ENCODE data around the gene ZNF654.

GRCh38 chr3:88112289-88112688 lies 53.2 kb downstream of the ZNF654 start:
- TF ChIP-seq CTCF (conservative IDR thresholded peaks at IDR 0.05; ENCODE audit: low read length) (no peak), EZH2phosphoT487 (IDR thresholded peaks at IDR 0.05; ENCODE audit: borderline replicate concordance, low read depth, low read length) (no peak)

Data from OCI-LY7 (cell line).